GM19438 (cell line): ENCODE results near the gene ZFP1.

Experiments used
- ATAC-seq: cut with Tn5 transposase; IDR thresholded peaks from one replicate; pipeline ENCODE4 v1.9.1; 2021; ENCODE audit warnings: low read depth; ENCODE audit not compliant: unreplicated experiment

The ZFP1 gene

GRCh38 chr16:75147968-75148310, 385 bp upstream of the ZFP1 start:
- ATAC-seq, result no peak

GRCh38 chr16:75151798-75152197, 3.5 kb downstream of the ZFP1 start:
- ATAC-seq, result no peak

- no peak for ATAC-seq
Observed at GRCh38 chr16:75152635-75153034, 4.3 kb downstream of the ZFP1 start.

DNA sequence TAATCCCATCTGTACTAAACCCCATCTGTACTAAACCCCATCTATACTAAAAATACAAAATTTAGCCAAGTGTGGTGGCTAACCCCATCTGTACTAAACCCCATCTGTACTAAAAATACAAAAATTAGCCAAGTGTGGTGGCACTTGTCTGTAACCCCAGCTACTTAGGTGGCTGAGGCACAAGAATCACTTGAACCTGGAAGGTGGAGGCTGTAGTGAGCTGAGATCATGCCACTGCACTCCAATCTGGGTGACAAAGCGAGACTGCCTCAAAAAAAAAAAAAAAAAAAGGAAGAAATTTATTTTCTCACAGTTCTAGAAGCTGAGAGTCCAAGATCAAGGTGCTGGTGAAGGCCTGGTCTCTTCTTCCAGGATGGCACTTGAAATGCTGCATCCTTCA, 12.1 kb downstream of the ZFP1 start:
- ATAC-seq, result no peak

- no peak for ATAC-seq
Observed at GRCh38 chr16:75169899-75170405, 21.6 kb downstream of the ZFP1 start.

DNA sequence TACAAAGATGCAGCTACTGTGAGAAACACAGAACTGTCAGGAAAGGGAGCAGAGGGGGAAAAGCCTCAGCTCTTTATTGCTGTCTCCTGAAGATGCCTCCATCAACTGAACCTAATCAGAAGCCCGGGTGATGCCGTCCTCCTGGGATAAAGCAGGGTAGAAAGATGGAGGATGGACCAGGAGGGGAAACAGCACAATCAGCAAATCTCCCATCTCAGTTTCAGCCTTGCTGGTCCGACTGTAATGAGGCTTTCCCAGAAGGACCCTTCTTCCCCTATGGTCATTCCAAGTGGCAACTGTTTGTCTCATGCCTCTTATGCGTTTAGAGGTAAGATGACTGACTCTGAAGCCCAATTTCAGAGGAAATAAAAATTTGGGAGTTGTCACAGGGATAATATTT, 24.3 kb downstream of the ZFP1 start:
- no peak for ATAC-seq

DNA sequence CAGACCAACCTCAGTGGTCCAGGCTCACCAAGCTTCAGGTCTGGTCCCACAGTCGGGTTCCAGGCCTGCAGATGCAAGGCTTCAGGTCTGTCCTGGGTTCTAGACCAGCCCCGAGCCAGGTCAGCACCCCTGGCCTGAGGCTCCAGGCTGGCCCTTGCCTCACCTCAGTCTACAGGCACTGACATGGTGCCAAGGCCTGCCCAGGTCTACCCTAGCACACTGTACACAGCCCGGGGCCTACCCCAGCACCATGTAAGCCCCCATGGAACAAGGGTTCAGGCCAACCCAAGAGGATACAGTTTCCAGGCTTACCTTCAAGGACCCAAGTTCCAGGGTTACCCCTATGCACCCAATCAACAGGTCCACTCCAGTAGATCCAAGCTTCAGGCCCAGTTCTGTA, 26.8 kb downstream of the ZFP1 start:
- no peak for ATAC-seq

GRCh38 chr16:75176926-75177325, 28.6 kb downstream of the ZFP1 start:
- no peak for ATAC-seq

GRCh38 chr16:75179208-75179607, 30.9 kb downstream of the ZFP1 start:
- no peak for ATAC-seq

- no peak for ATAC-seq
Observed at GRCh38 chr16:75181630-75182029, 33.3 kb downstream of the ZFP1 start.

- ATAC-seq, result no peak
Observed at GRCh38 chr16:75188832-75189477, 40.6 kb downstream of the ZFP1 start.

DNA sequence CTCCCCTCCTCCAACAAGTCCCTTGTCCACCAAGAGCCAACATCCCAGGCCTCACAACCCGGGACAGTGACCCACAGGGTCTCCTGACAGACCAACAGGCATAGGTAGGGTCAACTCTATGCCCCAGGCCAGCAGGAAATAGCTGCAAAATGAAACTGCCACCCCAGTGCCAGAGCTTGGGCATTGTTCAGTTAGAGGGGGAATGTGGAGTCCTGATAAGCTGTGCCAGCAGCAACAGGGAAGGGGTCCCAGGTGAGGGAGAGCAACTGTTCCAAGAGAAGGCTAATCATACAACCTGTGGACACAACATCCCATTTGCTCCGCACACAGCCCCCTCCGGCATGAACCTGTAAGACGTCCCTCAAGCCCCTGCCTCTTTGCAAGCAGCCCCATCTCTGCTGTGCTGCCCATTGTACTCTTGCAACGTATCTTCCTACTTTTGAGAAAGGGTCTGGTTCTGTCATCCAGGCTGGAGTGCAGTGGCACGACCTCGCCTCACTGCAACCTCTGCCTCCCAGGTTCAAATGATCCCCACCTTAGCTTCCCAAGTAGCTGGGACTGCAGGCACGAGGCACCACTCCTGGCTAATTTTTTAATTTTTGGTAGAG, 41.4 kb downstream of the ZFP1 start:
- ATAC-seq, result no peak

GRCh38 chr16:75192606-75193264, 44.4 kb downstream of the ZFP1 start:
- ATAC-seq, result no peak

GRCh38 chr16:75193265-75193650, 44.9 kb downstream of the ZFP1 start:
- ATAC-seq, result no peak

- no peak for ATAC-seq
Observed at GRCh38 chr16:75193730-75194444, 45.6 kb downstream of the ZFP1 start.

GRCh38 chr16:75195811-75196790, 47.8 kb downstream of the ZFP1 start:
- ATAC-seq, result no peak

GRCh38 chr16:75196836-75197235, 48.5 kb downstream of the ZFP1 start:
- ATAC-seq, result no peak

GRCh38 chr16:75197522-75198134, 49.3 kb downstream of the ZFP1 start:
- ATAC-seq, result no peak

- no peak for ATAC-seq
Observed at GRCh38 chr16:75198135-75198600, 49.8 kb downstream of the ZFP1 start.
